IPS-15b (cell line): ENCODE measurements around the gene NUDT22.

ENCODE experiments used
- H3K27me3 ChIP-seq: one replicate; pipeline ENCODE4 v1.6.1; 2013; ENCODE audit warnings: low read length; ENCODE audit not compliant: control insufficient read depth, insufficient read depth
- H3K36me3 ChIP-seq: one replicate; pipeline ENCODE4 v1.6.1; 2013; ENCODE audit warnings: low read length; ENCODE audit not compliant: control insufficient read depth, insufficient read depth
- H3K4me1 ChIP-seq: one replicate; pipeline ENCODE4 v1.6.1; 2013; ENCODE audit warnings: mild to moderate bottlenecking, low read length; ENCODE audit not compliant: control insufficient read depth, insufficient read depth
- H3K4me3 ChIP-seq: one replicate; pipeline ENCODE4 v1.5.1; 2013; ENCODE audit warnings: low read depth, low read length
- H3K9ac ChIP-seq: one replicate; pipeline ENCODE4 v1.6.1; 2013; ENCODE audit warnings: low read depth, mild to moderate bottlenecking, low read length
- H3K9me3 ChIP-seq: one replicate; pipeline ENCODE4 v1.6.1; 2013; ENCODE audit warnings: mild to moderate bottlenecking, low read length; ENCODE audit not compliant: control insufficient read depth, insufficient read depth

The NUDT22 gene

GRCh38 chr11:64276653-64277431, 50.8 kb downstream of the NUDT22 start:
- H3K4me1 ChIP-seq: no peaks in the 10 kb centered on the region
- no peaks in the 10 kb centered on the region for H3K27me3 ChIP-seq
- peaks cover 7% of the 10 kb centered on the region for H3K36me3 ChIP-seq
- H3K9me3 ChIP-seq: no peaks in the 10 kb centered on the region
- no peak overlapping the region for H3K9ac ChIP-seq
- H3K4me3 ChIP-seq: no peak overlapping the region

GRCh38 chr11:64278576-64279190, 52.6 kb downstream of the NUDT22 start:
- no peak overlapping the region for H3K9ac ChIP-seq
- H3K4me3 ChIP-seq: no peak overlapping the region
- H3K4me1 ChIP-seq: no peaks in the 10 kb centered on the region
- H3K36me3 ChIP-seq: peaks cover 3% of the 10 kb centered on the region
- no peaks in the 10 kb centered on the region for H3K27me3 ChIP-seq
- H3K9me3 ChIP-seq: no peaks in the 10 kb centered on the region
